ENCODE data around the gene NLGN1.

- TF ChIP-seq REST (IDR thresholded peaks at IDR 0.05; ENCODE audit: insufficient read depth in 1 of 2, low read depth in 2 of 2, low read length in 2 of 2) (no peak), TAF1 (IDR thresholded peaks at IDR 0.05; ENCODE audit: borderline replicate concordance, insufficient read depth, low read length) (no peak), POLR2AphosphoS5 (IDR thresholded peaks at IDR 0.05; ENCODE audit: low read depth, low read length) (no peak)
Observed at GRCh38 chr3:174197416-174197815, 799.9 kb downstream of the NLGN1 start.
